CD4-positive, alpha-beta memory T cell (primary cell): ENCODE results near the gene PVALB. TPM values are rescaled to one million over a fixed set of nuclear protein-coding genes. Genes with fewer than 3 reads are reported as not detected.
A peak's percentile ranks its signal among the peaks of the same experiment; 100 is the strongest.

ENCODE experiments used
- CTCF ChIA-PET: fragments of 350-600 bp; sonication (Branson Sonifier 250); formaldehyde crosslinking; loops from one replicate; lab custom pipeline; 2021; ENCODE audit warnings: inconsistent platforms; ENCODE audit not compliant: partially characterized antibody; lab: Charles Lee
- POLR2A ChIA-PET: fragments of 350-600 bp; sonication (Branson Sonifier 250); formaldehyde crosslinking; loops from one replicate; lab custom pipeline; 2021; ENCODE audit not compliant: partially characterized antibody; lab: Charles Lee
- DNase-seq, 5 donors: peaks; one replicate each; pipeline versions ENCODE4 v3.0.0 to v3.0.0-alpha.2; 2020 to 2022; ENCODE audit warnings: mixed read lengths in 1 of 5
- H3K27ac ChIP-seq: one replicate; pipeline ENCODE4 v1.7.0; 2013; ENCODE audit warnings: low read depth, low read length
- H3K27me3 ChIP-seq: 2 replicates; pipeline ENCODE4 v1.7.0; 2013; ENCODE audit warnings: mild to moderate bottlenecking, low read length, moderate library complexity; ENCODE audit not compliant: insufficient read depth
- H3K36me3 ChIP-seq: 2 replicates; pipeline ENCODE4 v1.7.0; 2013; ENCODE audit warnings: mild to moderate bottlenecking, low read length, moderate library complexity; ENCODE audit not compliant: insufficient read depth
- H3K4me1 ChIP-seq: 2 replicates; pipeline ENCODE4 v1.7.0; 2013; ENCODE audit warnings: mild to moderate bottlenecking, low read length, moderate library complexity; ENCODE audit not compliant: insufficient read depth
- H3K4me3 ChIP-seq, 2 donors: one replicate each; pipeline ENCODE4 v1.7.0; 2013; ENCODE audit warnings: low read length in 2 of 2, mild to moderate bottlenecking in 1 of 2
- H3K9me3 ChIP-seq, 2 donors: one replicate each; pipeline ENCODE4 v1.7.0; 2013; ENCODE audit warnings: low read length in 2 of 2, control low read depth in 1 of 2; ENCODE audit not compliant: control insufficient read depth in 1 of 2
- H3K27ac Mint-ChIP-seq, 7 donors: one replicate each; pipeline ENCODE4 v1.8.0; 2020 to 2021; ENCODE audit warnings: mixed read lengths in 7 of 7, mild to moderate bottlenecking in 6 of 7, inconsistent platforms in 3 of 7, moderate library complexity in 3 of 7
- H3K27me3 Mint-ChIP-seq, 2 donors: one replicate each; pipeline ENCODE4 v1.8.0; 2020 to 2021; ENCODE audit warnings: mixed read lengths in 2 of 2
- H3K36me3 Mint-ChIP-seq, 2 donors: one replicate each; pipeline ENCODE4 v1.8.0; 2020 to 2021; ENCODE audit warnings: mixed read lengths in 2 of 2, inconsistent platforms in 1 of 2, mild to moderate bottlenecking in 1 of 2
- H3K4me1 Mint-ChIP-seq, 4 donors: one replicate each; pipeline ENCODE4 v1.8.0; 2020 to 2021; ENCODE audit warnings: mixed read lengths in 4 of 4, mild to moderate bottlenecking in 1 of 4
- H3K4me3 Mint-ChIP-seq, 8 donors: one replicate each; pipeline ENCODE4 v1.8.0; 2020 to 2021; ENCODE audit warnings: mixed read lengths in 8 of 8, mild to moderate bottlenecking in 7 of 8, moderate library complexity in 6 of 8, inconsistent platforms in 3 of 8
- H3K9me3 Mint-ChIP-seq, 8 donors: one replicate each; pipeline ENCODE4 v1.8.0; 2020 to 2021; ENCODE audit warnings: mixed read lengths in 8 of 8, mild to moderate bottlenecking in 5 of 8, inconsistent platforms in 3 of 8, moderate library complexity in 1 of 8
- intact Hi-C: fragments of 100-400 bp; cut with micrococcal nuclease; formaldehyde crosslinking; loops from one replicate; pipeline ENCODE4 v1.15.1; 2023
- polyA plus RNA-seq, 2 donors: library from polyadenylated mRNA; unstranded; fragments of 300-500 nt; fragmentation: Illumina TruSeq; gene quantifications; one replicate each; pipeline ENCODE4 v1.2.3, GENCODE V29; 2021
- total RNA-seq, 2 experiments: library from RNA; stranded (reverse); gene quantifications; one replicate each; pipeline ENCODE4 v1.2.3, GENCODE V29; 2021

Gene PVALB
- total RNA-seq, result not detected
- not detected for polyA plus RNA-seq

GRCh38 chr22:36816636-36817524 lies at the start of gene PVALB:
PVALB (minus strand) TSS chr22:36817035; CDS start chr22:36817005, 30 bp downstream.
- POLR2A ChIA-PET, result no interaction called here
- CTCF ChIA-PET, result no interaction called here
- peak within 1 kb of the TSS in 5 of 8 donors; percentile 24 to 62 (median 41) for H3K4me3 Mint-ChIP-seq

GRCh38 chr22:36865346-36865745 lies 48.5 kb upstream of the PVALB start:
- POLR2A ChIA-PET, result no interaction called here
- H3K4me3 Mint-ChIP-seq, result no peak overlapping the region
- H3K36me3 ChIP-seq, result peaks cover 7% of the 10 kb centered on the region

More at GRCh38 chr22:36816636-36817524, at the start of gene PVALB:
- no peaks in the 10 kb centered on the region for H3K9me3 Mint-ChIP-seq
- Histone ChIP-seq H3K4me1 (peaks cover 14% of the 10 kb centered on the region), H3K4me3 (no peak within 1 kb of the TSS), H3K27ac (no peak within 1 kb of the TSS), H3K9me3 (no peaks in the 10 kb centered on the region), H3K36me3 (no peaks in the 10 kb centered on the region), H3K27me3 (peaks cover 33% of the 10 kb centered on the region)
- DNase-seq, result no peak
- H3K4me1 Mint-ChIP-seq, result peaks cover 0 to 11% (median 5%) of the 10 kb centered on the region in 4 donors
- intact Hi-C loops, result no loop called here
- peaks cover 54 to 57% of the 10 kb centered on the region in 2 donors for H3K27me3 Mint-ChIP-seq
- no peaks in the 10 kb centered on the region for H3K36me3 Mint-ChIP-seq
- H3K27ac Mint-ChIP-seq, result no peak within 1 kb of the TSS

GRCh38 chr22:36864454-36865215 lies 47.8 kb upstream of the PVALB start:
- Mint-ChIP-seq H3K27me3 (no peaks in the 10 kb centered on the region), H3K9me3 (no peaks in the 10 kb centered on the region), H3K4me3 (no peak overlapping the region), H3K27ac (no peak overlapping the region), H3K4me1 (peaks cover 10 to 29% (median 19%) of the 10 kb centered on the region in 4 donors), H3K36me3 (peaks cover 21 to 30% of the 10 kb centered on the region in 2 donors)
- Histone ChIP-seq H3K27me3 (no peaks in the 10 kb centered on the region), H3K27ac (no peak overlapping the region), H3K9me3 (no peaks in the 10 kb centered on the region), H3K36me3 (peaks cover 7% of the 10 kb centered on the region), H3K4me1 (peaks cover 28% of the 10 kb centered on the region), H3K4me3 (no peak overlapping the region)
- ChIA-PET CTCF (interaction anchor here (3.6 kb wide), 1 partner anchor 7 kb away, joined by 22 read pairs; no protein-coding TSS in a partner anchor), POLR2A (no interaction called here)
- intact Hi-C loops, result no loop called here
- DNase-seq, result no peak

More at GRCh38 chr22:36865346-36865745, 48.5 kb upstream of the PVALB start:
- CTCF ChIA-PET, result interaction anchor here (0.6 to 3.6 kb wide), 3 partner anchors 8 to 115 kb away, joined by 3 to 22 read pairs (median 5); no protein-coding TSS in a partner anchor
- Mint-ChIP-seq H3K36me3 (peaks cover 21 to 32% of the 10 kb centered on the region in 2 donors), H3K4me1 (peaks cover 9 to 22% (median 14%) of the 10 kb centered on the region in 4 donors), H3K27me3 (no peaks in the 10 kb centered on the region), H3K9me3 (no peaks in the 10 kb centered on the region), H3K27ac (no peak overlapping the region)
- Histone ChIP-seq H3K9me3 (no peaks in the 10 kb centered on the region), H3K27me3 (no peaks in the 10 kb centered on the region), H3K27ac (no peak overlapping the region), H3K4me3 (no peak overlapping the region), H3K4me1 (peaks cover 28% of the 10 kb centered on the region)
- no peak for DNase-seq
- intact Hi-C loops, result no loop called here

GRCh38 chr22:36863979-36864378 lies 47.1 kb upstream of the PVALB start:
- Mint-ChIP-seq H3K27ac (no peak overlapping the region), H3K36me3 (peaks cover 21 to 30% of the 10 kb centered on the region in 2 donors), H3K9me3 (no peaks in the 10 kb centered on the region), H3K4me3 (peak overlapping the region in 1 of 8 donors; percentile 47), H3K27me3 (no peaks in the 10 kb centered on the region), H3K4me1 (peaks cover 10 to 29% (median 19%) of the 10 kb centered on the region in 4 donors)
- Histone ChIP-seq H3K4me1 (peaks cover 28% of the 10 kb centered on the region), H3K9me3 (no peaks in the 10 kb centered on the region), H3K27ac (no peak overlapping the region), H3K27me3 (no peaks in the 10 kb centered on the region), H3K4me3 (no peak overlapping the region), H3K36me3 (peaks cover 7% of the 10 kb centered on the region)
- ChIA-PET POLR2A (no interaction called here), CTCF (interaction anchor here (1.1 to 3.6 kb wide), 2 partner anchors 7 to 10 kb away, joined by 5 to 22 read pairs; no protein-coding TSS in a partner anchor)
- intact Hi-C loops, result no loop called here
- no peak for DNase-seq

GRCh38 chr22:36863281-36863680 lies 46.4 kb upstream of the PVALB start:
- peaks cover 10 to 29% (median 19%) of the 10 kb centered on the region in 4 donors for H3K4me1 Mint-ChIP-seq
- H3K4me1 ChIP-seq, result peaks cover 28% of the 10 kb centered on the region
- ChIA-PET POLR2A (no interaction called here), CTCF (interaction anchor here (1.1 to 11.6 kb wide), 2 partner anchors 10 to 113 kb away, joined by 5 to 112 read pairs; no protein-coding TSS in a partner anchor)
- H3K4me3 ChIP-seq, result no peak overlapping the region
- H3K36me3 ChIP-seq, result peaks cover 7% of the 10 kb centered on the region
- H3K27ac Mint-ChIP-seq, result no peak overlapping the region
- no peak overlapping the region for H3K27ac ChIP-seq
- no peak overlapping the region for H3K4me3 Mint-ChIP-seq
- peaks cover 21 to 30% of the 10 kb centered on the region in 2 donors for H3K36me3 Mint-ChIP-seq
- H3K9me3 ChIP-seq, result no peaks in the 10 kb centered on the region
- no peaks in the 10 kb centered on the region for H3K27me3 ChIP-seq
- H3K27me3 Mint-ChIP-seq, result no peaks in the 10 kb centered on the region
- DNase-seq, result no peak
- intact Hi-C loops, result no loop called here
- no peaks in the 10 kb centered on the region for H3K9me3 Mint-ChIP-seq

- ChIA-PET POLR2A (interaction anchor here (0.6 to 3.8 kb wide), 5 partner anchors 7 to 24 kb away, joined by 3 to 18 read pairs (median 6); no protein-coding TSS in a partner anchor), CTCF (interaction anchor here (1.1 to 11.6 kb wide), 4 partner anchors 9 to 114 kb away, joined by 5 to 112 read pairs (median 10); no protein-coding TSS in a partner anchor)
- Histone ChIP-seq H3K4me3 (no peak overlapping the region), H3K9me3 (no peaks in the 10 kb centered on the region), H3K27me3 (no peaks in the 10 kb centered on the region), H3K27ac (no peak overlapping the region), H3K36me3 (peaks cover 7% of the 10 kb centered on the region), H3K4me1 (peaks cover 28% of the 10 kb centered on the region)
- peak overlapping the region in 7 of 8 donors; percentile 15 to 86 (median 44) for H3K4me3 Mint-ChIP-seq
- peaks cover 10 to 29% (median 19%) of the 10 kb centered on the region in 4 donors for H3K4me1 Mint-ChIP-seq
- intact Hi-C loops, result no loop called here
- peaks cover 21 to 25% of the 10 kb centered on the region in 2 donors for H3K36me3 Mint-ChIP-seq
- H3K9me3 Mint-ChIP-seq, result no peaks in the 10 kb centered on the region
- no peaks in the 10 kb centered on the region for H3K27me3 Mint-ChIP-seq
- peak overlapping the region in 2 of 7 donors; percentile 24 to 33 for H3K27ac Mint-ChIP-seq
- DNase-seq, result no peak
These were observed 45.7 kb upstream of the PVALB start for GRCh38 chr22:36862251-36863242.
